HG03469 (cell line): Measurements from ENCODE around the gene COL26A1.
"Not testable (repeated sequence)": the region's sequence is repeated elsewhere in the genome, so short reads cannot be mapped to it uniquely, and the experiment has no call there.

Experiments used
- ATAC-seq: cut with Tn5 transposase; IDR thresholded peaks from one replicate; pipeline ENCODE4 v1.9.1; 2021; ENCODE audit warnings: mild to moderate bottlenecking, moderate library complexity, moderate number of reproducible peaks; ENCODE audit not compliant: unreplicated experiment

Gene COL26A1

GRCh38 chr7:101490439-101490838, 127.8 kb downstream of the COL26A1 start:
- ATAC-seq, result not testable (repeated sequence)

- ATAC-seq, result not testable (repeated sequence)
These were observed 128.8 kb downstream of the COL26A1 start for GRCh38 chr7:101491442-101491841.

GRCh38 chr7:101494602-101495329, 132.1 kb downstream of the COL26A1 start:
- no peak for ATAC-seq

GRCh38 chr7:101496017-101496416, 133.3 kb downstream of the COL26A1 start:
- no peak for ATAC-seq

GRCh38 chr7:101501351-101501750, 138.7 kb downstream of the COL26A1 start:
- no peak for ATAC-seq

DNA sequence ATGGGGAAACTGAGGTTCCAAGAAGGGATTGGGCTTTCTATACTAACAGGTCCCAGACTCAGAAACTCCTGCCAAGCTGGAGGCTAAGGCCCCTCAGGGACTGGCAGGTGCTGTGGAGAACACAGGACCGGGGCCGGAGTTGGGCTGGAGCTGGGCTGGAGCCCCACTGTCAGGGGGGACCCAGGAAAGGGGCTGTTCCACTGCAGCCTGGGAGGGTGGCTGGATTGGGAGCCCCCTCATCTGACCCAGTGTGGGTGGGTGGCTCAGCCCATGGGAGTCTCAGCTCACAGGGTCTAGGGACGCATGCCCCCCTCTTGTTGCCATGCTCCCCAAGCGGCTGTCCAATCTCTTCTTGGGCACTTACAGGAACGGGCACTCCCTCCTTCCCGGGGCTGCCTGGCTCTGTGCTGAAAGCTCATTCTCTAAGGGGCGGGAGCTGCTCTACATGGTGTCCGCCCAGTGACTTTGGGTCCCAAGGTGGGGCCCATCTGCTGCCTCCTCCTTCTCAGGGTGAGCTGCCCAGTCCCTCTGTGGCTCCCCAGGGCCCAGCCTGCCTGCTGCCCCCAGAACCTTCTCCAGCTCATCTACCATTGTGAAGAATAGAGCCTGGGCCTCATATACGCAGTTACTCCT, 139.9 kb downstream of the COL26A1 start:
- no peak for ATAC-seq

GRCh38 chr7:101505510-101505909, 142.8 kb downstream of the COL26A1 start:
- not testable (repeated sequence) for ATAC-seq

- ATAC-seq, result no peak
These were observed 143.9 kb downstream of the COL26A1 start for GRCh38 chr7:101506531-101506930.

- ATAC-seq, result no peak
These were observed 144.7 kb downstream of the COL26A1 start for GRCh38 chr7:101507327-101507726.

GRCh38 chr7:101507791-101508252, 145.1 kb downstream of the COL26A1 start:
- no peak for ATAC-seq

GRCh38 chr7:101510297-101510696, 147.6 kb downstream of the COL26A1 start:
- ATAC-seq, result no peak

DNA sequence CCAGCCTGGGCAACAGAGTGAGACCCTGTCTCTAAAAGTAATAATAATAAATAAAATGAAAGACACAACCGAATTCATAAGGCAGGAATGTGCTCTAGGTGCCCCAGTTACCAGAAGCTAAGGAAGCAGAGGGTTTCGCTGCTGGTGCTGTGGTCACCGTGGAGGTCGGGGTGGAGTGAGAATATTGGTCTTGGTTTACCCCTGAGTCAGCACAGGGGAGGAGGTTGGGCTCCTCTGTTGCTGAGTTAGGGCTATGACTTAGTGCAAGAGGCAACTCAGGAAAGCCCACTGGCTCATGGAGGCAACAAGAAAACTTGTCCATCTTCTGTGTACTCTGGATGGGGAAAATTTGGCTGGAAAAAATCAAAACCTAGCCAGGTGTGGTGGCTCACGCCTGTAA, 149.3 kb downstream of the COL26A1 start:
- ATAC-seq, result no peak

GRCh38 chr7:101516851-101517250, 154.2 kb downstream of the COL26A1 start:
- no peak for ATAC-seq

DNA sequence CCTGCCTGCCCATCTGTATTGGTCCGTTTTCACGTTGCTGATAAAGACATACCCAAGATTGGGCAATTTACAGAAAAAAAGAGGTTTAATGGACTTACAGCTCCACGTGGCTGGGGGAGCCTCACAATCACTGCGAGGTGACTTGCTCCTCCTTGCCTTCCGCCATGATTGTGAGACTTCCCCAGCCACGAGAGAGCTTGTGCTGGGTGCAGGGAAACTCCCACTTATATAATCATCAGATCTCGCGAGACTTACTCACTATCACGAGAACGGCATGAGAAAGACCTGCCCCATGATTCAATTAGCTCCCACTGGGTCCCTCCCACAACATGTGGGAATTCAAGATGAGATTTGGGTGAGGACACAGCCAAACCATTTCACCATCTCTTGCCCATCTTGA, 154.6 kb downstream of the COL26A1 start:
- no peak for ATAC-seq

GRCh38 chr7:101518336-101518735, 155.7 kb downstream of the COL26A1 start:
- ATAC-seq, result no peak

- no peak for ATAC-seq
These were observed 156.8 kb downstream of the COL26A1 start for GRCh38 chr7:101519324-101520023.

DNA sequence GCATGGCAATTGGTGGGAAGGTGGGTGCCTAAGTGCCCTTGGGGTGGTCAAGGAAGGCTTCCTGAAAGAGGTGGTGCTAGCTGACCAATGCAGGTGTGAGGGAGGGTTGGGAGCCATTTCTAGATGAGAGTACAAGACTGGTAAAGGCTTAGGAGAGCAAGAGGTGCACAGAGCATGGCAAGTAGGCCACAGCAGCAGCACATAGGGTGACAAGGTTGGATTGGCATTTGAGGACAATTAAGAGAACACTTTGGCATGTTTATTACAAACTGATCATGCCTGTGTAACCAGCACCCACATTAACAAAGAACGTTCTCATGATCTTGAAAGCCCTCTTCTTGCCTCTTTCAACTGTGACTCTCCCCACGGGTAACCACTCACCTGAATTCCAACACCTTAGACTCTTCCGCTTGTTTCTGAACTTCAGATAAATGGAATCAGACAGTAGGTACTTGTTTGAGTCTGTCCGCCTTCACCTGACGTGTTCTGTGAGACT, 158.8 kb downstream of the COL26A1 start:
- no peak for ATAC-seq

DNA sequence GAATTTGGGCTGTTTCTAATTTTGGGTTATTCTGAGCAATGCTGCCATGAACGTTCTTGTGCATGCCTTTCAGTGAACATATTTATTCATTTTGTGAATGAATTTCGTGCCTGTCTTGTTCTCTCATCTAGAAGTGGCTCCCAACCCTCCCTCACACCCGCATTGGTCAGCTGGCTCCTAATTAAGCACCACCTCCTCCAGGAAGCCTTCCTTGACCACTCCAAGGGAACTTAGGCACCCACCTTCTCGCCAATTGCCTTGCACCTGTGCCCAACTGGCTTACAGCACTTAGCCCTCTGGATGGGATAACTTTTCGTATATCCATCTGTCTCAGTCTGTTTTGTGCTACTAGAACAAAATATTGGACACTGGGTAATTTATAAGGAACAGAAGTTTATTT, 159.3 kb downstream of the COL26A1 start:
- no peak for ATAC-seq

GRCh38 chr7:101527844-101528667, 165.4 kb downstream of the COL26A1 start:
- ATAC-seq, result no peak

DNA sequence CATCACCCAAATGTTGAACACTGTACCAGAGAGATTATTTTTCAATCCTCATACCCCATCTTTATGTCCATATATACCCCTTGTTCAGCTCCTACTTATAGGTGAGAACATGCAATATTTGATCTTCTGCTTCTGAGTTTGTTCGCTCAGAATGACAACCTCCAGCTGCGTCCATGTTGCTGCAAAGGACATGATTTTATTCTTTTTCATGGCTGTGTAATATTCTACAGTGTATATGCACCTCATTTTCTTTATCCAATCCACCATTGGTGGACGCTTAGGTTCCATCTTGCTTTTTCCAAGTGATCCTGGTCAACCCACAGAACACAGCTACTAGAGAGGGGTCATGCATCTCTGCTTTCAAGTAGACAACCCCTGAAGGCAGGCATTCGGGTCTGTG, 166.9 kb downstream of the COL26A1 start:
- no peak for ATAC-seq
